GM20431 (cell line): Measurements from ENCODE around the gene TNS1.

Source experiments
- in situ Hi-C: fragments of 300-500 bp; cut with MseI, MboI; formaldehyde crosslinking; loops from one replicate; pipeline ENCODE4 v1.15.0; 2020; ENCODE audit warnings: low sequenced_read_pairs; ENCODE audit not compliant: unreplicated experiment

TNS1 gene

GRCh38 chr2:218030409-218031195, 27.8 kb upstream of the TNS1 start:
- in situ Hi-C loops: no loop called here

DNA sequence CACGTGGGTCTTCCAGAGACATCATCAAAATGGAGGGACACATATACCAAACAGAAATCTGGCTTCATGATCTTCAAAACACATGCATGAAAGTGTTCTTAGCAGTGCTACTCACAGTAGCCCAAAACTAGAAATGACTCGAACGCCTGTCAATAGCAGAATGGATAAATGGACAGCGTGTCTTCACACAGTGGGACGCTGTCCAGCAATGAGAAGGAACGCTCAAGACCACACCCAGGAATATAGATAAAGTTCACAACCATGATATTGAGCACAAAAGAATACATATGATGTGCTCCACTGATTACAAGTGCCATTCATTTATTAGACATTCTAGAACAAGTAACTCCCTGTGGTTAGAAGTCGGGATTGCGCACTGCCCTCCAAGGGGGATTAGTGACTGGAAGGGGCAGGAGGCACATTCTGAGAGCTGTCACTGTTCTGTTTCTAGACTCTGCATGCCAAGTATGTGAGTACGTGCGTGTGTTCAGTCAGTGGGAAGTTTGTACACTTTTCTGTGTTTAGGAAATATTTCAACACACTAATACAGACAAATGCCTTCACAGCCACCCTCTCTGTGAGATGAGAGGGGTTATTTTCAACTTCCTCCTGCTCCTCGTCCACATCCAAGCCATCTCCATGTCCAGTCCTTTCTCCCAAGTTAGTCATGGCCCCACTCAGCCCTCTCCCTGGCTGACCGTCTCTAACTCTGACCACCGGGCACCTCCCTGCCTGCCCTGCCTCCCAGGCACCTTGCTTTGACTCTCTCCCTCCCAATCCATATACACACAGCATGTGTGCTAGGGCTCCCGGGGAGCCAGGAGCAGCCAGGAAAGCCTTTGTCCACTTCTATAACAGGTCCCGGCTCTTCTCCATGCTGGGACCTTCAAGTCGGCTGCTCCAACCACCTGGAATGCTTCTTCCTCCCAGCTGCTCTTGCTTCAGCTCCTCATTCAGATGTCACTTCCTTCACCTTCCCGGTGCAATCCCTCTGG, 26.9 kb upstream of the TNS1 start:
- in situ Hi-C loops: no loop called here

- in situ Hi-C loops: no loop called here
These were observed 26.0 kb upstream of the TNS1 start for GRCh38 chr2:218028562-218029348.

GRCh38 chr2:218028189-218028495, 25.3 kb upstream of the TNS1 start:
- in situ Hi-C loops: no loop called here

DNA sequence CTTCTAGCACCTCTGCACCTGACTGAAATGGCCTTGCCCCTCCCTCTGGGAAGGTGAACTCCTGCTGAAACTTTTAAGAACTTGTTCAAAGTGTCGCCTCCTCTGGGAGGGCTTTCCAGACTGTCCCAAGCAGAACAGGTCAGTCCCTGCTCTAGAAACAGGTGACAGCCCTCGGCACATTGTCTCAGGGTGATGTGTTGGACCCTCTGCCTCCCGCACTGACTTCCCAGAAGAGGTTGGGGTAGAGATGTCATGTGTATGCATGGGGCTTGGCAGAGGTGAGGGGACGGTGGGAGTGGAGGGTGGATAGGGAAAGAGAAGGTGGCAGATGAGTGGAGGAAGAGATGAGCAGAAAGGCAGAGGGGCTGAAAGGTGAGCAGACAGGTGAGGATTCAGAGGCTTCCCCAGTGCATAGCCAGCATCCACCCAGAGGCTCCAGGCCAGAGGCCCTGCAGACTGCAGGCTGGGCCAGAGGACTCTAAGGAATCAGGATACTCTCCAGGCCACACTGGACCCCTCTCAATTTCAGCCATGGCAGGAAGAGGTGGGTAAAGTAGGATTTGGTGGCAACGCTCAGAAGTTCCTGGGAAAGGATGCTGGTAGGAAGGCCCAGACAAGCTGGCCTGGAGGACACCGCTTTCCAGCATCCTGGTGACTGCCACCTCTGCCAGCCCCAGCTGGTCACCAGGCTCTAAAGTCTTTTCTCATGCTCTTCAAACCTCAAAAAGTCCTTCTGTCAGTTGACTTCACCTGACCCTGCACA, 24.8 kb upstream of the TNS1 start:
- in situ Hi-C loops: no loop called here

- in situ Hi-C loops: no loop called here
These were observed 24.1 kb upstream of the TNS1 start for GRCh38 chr2:218026676-218027425.

GRCh38 chr2:218026244-218026643, 23.4 kb upstream of the TNS1 start:
- in situ Hi-C loops: no loop called here

DNA sequence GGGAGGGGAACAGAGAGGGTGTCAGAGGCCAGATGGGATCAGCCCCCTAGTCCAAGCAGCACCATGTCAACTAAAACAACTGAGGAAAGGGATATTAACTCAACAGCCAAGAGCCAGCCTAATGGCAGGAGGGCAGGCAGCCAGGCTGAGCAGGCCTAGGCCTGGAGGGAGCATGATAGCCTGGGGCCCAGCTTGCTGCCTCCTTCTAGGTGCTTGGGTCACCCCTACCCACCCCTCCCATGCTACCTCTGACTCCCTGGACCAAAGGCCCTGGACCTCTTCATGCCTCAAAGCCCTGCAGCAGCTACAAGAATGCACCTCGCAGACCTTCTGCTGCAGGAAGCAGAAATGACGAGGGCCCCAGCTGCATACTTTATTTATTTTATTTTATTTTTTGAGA, 22.1 kb upstream of the TNS1 start:
- in situ Hi-C loops: loop anchor here (25.0 kb wide), 1 partner anchor 238 kb away; no protein-coding TSS in a partner anchor

DNA sequence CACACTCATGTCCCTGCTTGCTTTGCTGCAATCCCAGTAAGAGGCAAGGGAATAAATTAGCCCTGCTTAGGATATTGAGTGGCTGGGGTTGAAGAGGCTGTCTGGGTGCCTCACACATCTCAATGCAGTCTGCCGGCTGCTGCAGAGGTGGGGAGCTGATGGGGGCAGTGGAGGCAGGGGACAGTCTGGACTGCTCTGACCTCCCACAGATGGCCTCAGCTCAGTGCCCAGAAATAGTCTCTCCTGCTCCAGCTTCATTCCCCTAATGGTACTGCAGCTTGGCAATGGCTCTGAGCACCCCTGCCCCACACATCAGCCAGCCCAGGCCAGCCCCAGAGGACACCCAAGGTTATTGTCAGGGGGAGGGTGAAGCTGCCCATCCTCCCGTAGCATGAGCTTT, 21.5 kb upstream of the TNS1 start:
- in situ Hi-C loops: loop anchor here (25.0 kb wide), 1 partner anchor 237 kb away; no protein-coding TSS in a partner anchor

GRCh38 chr2:218023636-218024035, 20.8 kb upstream of the TNS1 start:
- in situ Hi-C loops: loop anchor here (25.0 kb wide), 1 partner anchor 236 kb away; no protein-coding TSS in a partner anchor

DNA sequence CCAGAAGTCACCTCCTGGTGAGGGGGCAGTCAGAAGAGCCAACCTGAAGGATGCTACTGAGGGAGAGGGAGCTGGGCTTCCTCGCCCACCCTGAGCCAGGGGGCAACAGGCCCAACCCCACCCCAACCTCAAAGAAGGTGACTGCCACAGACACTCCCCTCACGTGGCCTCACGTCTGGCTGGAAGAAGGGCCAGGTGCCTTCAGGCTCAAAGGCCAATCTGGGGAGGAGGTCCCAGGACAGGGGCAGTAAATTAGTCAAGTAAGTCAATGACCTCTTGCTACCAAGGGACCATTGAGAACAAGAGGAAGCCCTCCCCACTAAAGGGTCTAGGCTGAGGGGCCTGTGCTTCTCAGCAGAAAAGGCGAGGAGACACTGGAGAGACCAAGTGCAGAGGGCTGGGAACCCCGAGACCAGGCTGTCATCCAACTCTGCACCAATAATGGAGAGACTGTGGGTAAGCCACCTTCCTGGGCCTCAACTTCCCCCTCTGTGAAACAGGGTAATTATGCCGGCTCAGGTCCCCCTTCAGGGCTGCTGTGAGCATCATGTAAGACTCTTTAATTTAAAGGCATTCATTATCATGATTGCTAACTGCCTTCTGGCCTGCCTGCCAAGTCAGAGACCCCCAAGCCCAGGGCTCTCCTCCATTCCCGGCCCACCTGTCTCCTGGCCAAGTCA, 20.2 kb upstream of the TNS1 start:
- in situ Hi-C loops: loop anchor here (25.0 kb wide), 1 partner anchor 236 kb away; no protein-coding TSS in a partner anchor

DNA sequence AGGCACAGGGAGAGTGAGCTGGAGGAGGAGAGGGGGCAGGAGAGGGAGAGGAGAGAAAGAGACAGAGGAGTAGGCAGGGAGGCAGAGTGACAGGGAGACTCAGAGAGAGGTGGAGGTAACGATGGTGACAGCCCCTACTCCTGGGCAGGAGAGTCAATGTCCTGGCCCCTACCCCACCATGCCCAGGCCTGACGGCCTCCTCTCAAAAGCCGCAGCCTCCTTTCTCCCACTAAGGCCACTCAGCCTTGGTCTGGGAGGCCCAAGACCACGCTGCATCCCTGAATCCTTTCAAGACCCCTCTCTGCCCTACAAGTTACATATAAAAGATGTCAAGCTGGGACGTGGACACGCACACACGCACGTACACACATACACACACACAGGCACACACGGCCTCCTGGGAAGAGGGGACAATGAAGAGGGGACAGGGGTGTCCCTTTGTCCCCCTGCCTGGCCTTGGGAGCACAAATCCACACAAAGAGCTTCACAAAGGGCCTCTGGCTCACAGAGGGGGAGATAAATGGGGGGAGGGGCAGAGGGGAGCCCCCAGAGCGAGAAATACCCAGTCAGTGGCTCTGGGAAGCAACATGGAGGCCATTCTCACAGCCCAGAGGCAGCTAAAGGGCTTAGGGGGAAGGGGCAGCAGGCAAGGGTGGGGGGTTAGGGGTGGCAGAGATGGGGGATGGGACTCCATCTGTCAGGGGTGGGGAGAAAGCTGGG, 19.5 kb upstream of the TNS1 start:
- in situ Hi-C loops: loop anchor here (25.0 kb wide), 1 partner anchor 235 kb away; no protein-coding TSS in a partner anchor

DNA sequence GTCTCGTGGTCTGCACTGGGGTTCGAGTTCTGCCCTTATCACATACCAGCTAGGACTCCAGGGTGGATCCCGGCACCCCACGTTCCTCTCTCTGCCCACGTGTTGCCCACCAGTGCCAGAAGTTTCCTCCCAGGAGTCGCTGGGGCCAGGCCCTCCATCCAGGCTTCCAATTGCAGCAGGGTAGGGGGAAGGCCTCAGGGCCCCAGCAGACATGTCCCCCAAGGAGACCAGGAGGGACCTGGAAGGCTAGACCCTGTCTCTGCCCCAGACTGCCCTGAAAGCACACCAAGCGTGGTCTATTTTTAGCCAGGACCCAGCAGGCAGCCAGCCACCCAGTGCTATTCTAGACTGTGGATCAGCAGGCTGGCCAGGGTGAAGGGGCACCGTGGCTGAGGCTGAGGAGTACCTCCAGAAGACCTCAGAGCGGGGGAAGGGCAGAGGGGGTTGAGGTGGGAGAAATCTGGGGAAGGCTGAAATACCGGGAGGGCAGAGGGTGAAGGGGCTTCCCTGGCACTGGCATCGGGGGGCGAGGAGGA, 18.8 kb upstream of the TNS1 start:
- in situ Hi-C loops: loop anchor here (25.0 kb wide), 1 partner anchor 234 kb away; no protein-coding TSS in a partner anchor

- in situ Hi-C loops: loop anchor here (25.0 kb wide), 1 partner anchor 234 kb away; no protein-coding TSS in a partner anchor
These were observed 18.3 kb upstream of the TNS1 start for GRCh38 chr2:218020966-218021535.

GRCh38 chr2:218020281-218020680, 17.5 kb upstream of the TNS1 start:
- in situ Hi-C loops: loop anchor here (25.0 kb wide), 1 partner anchor 233 kb away; no protein-coding TSS in a partner anchor

DNA sequence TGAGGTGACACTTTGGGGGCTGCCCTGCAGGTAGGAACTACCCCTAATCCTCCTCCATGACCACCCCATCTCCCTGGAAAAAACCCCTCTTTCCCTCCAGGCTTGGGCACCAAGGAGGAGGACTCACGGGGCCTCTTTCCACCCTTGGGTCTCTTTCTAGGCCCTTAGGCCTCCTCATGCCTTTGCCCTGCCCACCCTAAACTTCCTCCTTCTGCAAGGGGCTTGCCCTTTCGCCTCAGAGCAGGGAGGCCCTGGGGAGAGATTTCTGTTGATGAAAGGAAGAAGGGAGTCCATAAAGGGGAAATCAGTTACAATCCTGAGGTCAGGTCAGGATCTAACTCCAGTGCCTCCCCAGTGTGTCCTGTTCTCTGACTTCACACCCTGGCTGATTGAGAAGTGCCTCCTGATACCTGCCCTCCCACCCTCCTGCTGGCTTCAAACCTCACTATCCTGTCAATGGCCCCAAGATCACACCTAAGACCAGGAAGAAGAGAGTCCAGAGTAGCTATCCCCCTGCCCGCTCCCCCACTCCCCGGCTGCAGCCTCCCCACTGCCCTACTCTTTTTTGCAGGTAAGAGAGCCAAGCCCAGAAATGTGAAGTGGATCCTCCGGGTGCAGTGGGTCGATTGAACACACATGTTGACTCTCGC, 16.7 kb upstream of the TNS1 start:
- in situ Hi-C loops: loop anchor here (25.0 kb wide), 1 partner anchor 232 kb away; no protein-coding TSS in a partner anchor
